ENCODE measurements around the gene MRM2. TPM values are rescaled to one million over a fixed set of nuclear protein-coding genes. Genes with fewer than 3 reads are reported as not detected.

The MRM2 gene
- total RNA-seq, 1 donor from 2014 or later: 9.1 TPM

DNA sequence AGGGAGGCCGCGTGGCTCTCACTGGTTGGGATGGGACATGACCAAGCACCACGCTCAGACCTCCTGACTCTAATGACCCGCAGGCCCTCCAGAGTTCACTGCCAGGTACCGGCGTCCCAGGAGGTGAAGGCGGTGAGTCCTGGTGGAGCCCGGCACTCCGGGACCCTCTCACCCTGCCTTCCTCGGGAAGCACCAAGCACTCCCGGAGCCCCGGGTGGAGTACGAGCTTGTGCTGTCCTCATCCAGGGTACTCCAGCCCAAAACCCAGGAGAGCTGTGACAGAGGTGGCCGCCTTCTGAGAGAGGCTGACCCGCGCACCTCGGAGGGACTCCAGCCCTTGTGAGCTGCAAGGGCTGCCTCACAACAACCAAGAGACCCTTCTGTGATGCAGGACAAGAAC lies 18.7 kb downstream of the MRM2 start:
- no peak for DNase-seq (ENCODE audit: low spot score)

DNA sequence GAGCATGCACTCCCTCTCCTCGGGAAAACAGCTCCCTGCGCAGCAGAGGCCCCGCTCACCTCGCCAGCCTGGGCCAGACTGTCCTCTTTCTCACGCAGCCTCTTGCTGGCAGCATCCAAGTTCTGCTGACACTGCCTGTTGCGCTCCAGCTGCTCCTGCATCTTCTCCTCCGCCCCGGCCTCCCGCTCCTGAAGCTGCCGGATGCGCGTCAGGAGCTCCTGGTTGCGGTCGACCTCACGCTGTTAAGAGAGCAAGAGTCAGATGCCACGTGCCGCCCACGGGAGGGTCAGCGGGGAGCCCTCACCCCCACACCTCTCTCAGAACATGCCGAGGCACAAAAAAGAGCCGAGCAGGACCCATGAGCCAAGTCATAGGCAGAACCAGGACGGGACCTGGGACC lies 19.5 kb downstream of the MRM2 start:
- no peak for DNase-seq (ENCODE audit: low spot score)

DNA sequence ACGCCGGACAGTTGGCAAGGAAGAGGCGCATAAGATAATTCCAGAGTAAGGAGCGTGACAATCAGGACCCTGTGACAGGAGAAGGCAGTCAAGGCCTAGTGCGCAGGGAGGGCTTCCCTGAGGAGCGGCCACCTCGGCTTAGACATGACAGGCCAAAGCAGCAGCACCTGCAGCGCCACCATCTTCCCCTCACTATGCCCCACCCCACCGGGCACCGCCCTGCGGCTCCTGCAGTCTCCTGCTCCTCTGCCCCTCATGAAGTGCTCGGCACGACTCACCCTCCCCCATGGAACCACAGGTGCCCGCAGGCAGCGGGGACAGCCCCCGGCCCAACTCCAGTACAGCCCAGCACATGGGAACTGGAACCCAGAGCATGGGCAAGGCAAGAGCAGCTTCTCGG lies 21.1 kb downstream of the MRM2 start:
- no peak for DNase-seq (ENCODE audit: low spot score)

DNA sequence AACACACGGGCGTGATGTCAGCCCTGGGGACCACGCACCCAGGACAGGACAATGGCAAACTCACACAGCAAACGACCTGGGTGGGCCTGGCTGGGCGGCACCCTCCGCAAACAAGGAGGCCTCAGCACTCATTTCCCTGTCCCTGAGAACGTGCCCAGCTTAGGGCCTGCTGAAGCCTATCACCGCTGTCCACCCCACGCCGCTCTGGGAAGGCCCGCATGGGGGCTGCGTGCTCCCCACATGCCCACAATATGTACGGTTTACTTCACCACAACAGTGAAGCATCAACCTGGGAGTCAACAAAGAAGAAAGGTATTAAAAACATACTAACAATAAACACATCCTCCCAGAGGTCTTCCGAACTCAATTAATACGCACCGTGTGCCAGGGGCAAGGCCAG lies 21.5 kb downstream of the MRM2 start:
- DNase-seq (ENCODE audit: low spot score): no peak

DNA sequence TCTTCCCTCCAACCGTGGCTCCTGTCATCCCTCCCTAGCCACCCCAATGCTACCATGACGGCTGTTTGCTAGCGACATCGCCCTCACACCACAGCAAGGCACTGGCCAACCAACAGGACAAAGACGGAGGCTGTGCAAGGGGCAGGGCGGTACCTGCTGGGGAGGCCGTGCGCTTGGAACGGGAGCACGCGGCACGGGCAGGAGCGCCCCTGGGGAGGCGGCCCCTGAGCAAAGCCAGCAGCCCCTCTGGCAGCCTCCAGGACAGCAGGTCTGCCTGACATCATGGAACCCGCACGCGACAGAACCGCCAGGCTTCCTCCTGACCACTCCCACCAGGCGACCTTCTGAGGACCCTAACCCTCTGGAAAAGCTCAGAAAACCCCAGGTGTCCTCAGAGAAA lies 22.0 kb downstream of the MRM2 start:
- no peak for DNase-seq (ENCODE audit: low spot score)

DNA sequence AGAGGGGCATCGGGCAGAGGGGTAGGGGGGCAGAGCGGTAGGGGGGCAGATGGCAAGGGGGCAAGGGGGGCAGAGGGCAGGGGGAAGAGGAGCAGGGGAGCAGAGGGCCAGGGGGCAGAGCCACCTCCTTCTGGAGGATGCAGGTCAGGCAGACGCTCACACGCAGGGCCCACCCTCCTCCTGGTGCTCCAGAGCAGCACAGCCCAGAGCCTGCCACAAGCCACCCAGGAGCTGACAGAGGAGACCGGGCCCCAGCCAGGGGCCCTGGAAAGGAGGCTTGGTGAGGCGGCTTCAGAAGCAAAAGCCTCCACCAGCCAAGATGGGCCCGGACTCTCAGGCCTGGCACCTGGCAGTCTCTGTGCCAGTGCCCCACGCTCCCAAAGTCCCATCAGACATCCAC lies 22.4 kb downstream of the MRM2 start:
- DNase-seq (ENCODE audit: low spot score): no peak

DNA sequence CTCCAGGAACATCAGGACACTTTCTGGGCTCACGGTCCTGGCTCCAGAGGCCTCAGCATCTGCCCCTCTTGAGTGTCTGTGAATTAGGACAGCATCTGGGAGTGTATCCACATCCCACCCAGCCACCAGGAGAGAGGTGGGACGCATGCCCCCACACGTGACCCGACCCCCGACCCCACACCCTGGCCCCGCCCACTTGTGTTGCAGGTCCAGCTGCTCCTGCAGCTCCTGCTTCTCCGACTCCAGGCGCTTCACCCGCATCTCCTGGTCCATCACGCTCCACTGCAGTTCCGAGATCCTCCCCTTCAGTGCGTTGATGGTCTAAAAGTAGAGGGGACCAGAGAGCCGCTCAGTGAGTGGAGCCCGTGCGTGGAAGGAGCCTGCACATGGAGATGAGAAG lies 22.9 kb downstream of the MRM2 start:
- no peak for DNase-seq (ENCODE audit: low spot score)

DNA sequence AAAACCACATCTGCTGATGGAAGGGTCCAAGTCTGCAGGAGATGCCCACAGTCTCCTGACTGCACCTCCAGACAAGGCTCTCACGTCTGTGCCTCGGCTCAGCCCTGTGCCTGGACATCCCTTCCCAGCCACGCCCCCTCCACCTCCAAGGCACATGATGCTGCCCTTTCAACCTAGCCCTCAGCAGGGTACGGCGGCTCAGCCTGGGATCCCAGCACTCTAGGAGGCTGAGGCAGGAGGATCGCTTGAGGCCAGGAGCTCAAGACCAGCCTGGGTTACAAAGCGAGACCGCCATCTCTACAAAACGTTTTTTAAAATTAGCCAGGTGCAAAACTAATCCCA lies 23.6 kb downstream of the MRM2 start:
- DNase-seq (ENCODE audit: low spot score): no peak

DNA sequence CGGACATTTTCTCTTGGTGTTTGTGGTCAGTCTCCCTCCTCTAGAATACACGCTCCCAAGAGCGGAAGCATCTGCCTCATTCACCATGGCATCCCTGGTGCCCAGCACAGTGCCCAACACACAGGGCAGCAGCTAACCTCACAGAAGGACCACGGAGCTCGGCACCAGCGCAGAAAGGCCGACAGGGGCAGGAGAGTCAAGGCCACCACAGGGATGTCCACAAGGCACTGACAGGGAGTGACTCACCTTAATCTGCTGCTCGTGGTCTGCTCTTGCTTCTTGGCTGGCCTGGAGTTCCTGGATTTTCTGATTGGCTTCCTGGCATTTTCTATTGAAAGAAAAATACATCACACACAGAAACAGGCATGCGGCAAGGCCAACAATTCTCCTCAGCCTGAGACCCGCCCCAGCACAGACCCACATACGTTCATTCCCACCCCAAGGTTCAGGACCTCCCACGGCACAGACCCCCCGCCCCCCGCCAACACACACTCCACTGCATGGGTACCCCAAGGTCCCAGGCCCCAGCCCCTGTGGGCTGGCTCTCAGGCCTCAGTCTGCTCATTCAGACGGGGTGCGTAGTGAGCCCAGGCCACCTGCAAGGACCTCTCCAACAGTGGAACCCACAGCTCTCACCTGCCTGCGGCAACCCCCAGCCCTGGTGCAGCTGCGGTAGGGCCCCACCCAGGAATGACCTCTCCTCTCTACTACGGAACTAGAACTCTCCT lies 24.1 kb downstream of the MRM2 start:
- DNase-seq (ENCODE audit: low spot score): no peak

DNA sequence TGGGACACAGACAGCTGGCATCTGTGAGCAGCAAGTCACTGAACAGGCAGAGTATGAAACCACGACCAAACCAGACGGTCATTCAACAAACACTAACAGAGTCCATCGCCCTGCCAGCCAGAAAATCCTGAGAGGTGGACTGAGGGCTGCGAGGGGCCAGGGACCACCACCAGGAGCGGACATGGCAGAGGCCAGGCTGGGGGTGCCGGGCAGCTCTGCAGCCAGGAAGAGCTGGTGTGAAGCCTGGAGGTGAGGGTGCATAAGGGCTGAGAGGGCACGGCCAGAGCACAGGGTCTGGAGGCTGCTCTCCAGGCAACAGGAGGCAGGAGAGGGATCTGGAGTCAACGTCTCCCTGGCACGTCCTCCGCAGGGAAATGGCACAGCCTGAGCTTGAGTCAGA lies 24.8 kb downstream of the MRM2 start:
- no peak for DNase-seq (ENCODE audit: low spot score)

DNA sequence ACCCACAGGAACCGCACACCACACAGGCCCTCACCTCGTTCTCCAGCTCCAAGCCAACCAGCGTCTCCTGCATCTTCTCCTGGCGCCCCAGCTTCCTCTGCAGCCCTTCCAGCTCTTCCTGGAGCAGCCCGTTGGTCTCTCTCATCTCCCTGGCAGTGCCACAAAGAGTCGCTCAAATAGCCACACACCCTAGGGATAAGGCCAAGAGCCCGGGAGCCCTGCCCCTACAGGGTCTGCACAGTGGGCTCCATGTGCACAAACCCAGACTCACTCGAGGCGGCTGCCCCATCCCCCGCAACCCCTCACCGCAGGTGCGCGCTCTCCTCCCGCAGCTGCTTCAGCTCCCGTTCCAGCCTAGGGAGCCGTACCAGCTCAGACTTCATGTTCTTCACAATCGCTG lies 26.2 kb downstream of the MRM2 start:
- no peak for DNase-seq (ENCODE audit: low spot score)

DNA sequence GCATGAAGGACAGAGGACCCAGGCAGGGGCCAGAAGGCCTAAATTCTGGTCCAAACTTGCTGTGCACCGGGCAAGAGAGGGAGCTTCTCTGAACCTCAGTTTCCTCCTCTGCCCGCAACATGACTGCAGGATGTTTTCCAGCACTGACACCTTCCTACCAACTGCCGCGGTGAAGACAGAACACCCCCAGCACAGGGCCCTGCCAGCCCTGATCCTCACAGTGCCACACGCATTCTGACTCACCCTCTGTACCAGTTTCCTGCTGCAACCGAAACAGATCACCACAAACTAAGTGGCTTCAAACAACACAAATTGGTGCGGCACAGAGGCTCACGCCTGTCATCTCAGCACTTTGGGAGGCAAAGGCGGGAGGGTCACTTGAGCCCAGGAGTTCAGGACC lies 27.4 kb downstream of the MRM2 start:
- no peak for DNase-seq (ENCODE audit: low spot score)

DNA sequence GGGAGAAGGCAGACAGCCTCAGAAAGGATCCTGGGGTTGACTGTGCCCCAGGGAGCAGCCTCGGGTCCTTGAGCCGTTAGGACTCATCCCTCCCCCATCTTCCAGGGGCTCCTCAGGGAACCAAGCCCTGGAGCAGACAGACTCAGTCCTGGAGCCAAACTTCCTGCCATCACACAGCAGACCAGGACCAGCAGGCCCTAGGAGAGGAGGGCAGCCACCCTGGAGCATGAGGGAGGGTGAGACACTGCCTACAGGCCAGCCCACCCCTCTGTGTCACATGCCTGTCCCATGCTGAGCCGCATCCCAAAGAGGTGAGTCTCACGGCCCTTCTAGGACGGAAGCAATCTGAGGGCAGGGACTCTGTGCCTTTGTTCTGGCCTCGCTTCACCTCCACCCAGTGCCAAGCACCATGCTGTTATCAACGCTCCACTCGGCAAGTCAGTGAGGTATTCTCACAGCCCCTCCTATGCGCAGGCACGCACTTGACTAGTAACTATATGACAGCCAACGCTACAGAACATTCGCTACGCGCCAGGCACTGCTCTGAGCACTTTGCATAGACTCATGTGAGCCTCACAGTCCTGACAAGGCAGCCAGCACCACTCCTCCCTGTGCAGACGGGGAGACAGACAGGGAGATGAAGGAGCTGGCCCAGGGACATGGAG lies 28.3 kb downstream of the MRM2 start:
- DNase-seq (ENCODE audit: low spot score): no peak

DNA sequence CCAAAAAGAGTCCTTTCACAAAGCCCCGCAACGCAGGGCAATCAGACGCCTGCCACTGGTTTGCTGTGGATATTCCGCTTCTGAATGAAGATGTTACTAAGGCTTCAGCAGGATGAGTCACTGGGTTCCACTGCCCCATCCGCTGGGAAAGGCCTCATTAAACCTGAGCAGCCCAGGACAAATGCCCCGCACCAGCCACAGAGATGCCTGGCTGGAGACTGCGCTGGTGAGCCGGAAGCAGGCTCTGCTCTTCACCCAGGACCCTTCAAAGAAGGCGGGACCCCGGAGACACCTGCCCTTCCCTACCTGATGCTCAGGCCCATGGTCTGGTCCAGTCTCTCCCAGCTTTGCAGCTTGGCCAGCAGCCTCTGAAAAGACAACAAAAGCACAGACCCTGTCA lies 29.1 kb downstream of the MRM2 start:
- no peak for DNase-seq (ENCODE audit: low spot score)

DNA sequence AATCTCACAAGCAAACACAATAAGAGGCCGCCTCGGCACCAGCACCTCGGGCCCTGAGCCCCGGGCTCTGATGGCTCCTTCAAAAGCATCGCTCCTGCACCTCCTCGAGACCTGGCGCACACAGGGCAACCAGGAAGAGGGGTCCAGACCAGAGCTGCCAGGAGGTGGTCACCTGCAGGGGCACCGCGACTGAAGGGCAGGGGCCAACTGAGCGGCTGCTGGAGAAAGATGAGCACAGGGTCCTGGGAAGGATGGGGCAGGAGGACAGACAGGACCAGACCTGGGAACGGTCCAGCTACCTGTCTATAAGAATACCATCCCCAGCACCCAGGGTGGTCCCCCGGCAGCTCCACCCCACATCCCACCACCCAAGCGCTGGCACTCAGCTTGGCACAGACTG lies 30.1 kb downstream of the MRM2 start:
- DNase-seq (ENCODE audit: low spot score): no peak

DNA sequence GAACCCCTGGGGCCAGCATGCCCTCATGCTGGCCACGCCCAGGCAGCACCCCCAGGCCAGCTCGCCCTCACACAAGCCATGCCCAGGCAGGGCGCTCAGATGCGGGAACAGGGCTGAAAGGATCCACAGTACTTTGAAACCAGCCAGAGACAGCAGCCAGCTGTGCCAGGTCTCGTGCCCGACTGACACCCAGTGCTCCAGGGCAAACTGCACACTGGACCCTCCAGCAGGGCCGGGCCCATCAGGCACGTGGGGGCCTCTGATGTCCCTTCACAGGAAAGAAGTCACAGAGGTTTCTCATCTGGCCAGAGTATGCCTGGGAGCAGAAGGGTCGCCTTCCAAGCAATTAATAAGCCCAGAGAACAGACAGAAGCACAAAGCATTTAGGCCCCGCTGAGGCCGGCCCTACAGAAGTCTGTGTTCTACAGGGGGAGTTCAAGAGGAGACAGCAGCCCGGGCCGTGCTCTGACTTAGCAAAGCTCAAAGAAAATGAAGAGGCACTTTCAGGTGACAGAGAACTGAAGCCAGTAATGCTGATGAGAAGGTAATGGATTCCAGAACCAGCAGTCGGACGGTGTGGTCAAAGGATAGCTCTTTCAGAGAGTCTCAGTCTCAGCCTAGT lies 30.6 kb downstream of the MRM2 start:
- no peak for DNase-seq (ENCODE audit: low spot score)

DNA sequence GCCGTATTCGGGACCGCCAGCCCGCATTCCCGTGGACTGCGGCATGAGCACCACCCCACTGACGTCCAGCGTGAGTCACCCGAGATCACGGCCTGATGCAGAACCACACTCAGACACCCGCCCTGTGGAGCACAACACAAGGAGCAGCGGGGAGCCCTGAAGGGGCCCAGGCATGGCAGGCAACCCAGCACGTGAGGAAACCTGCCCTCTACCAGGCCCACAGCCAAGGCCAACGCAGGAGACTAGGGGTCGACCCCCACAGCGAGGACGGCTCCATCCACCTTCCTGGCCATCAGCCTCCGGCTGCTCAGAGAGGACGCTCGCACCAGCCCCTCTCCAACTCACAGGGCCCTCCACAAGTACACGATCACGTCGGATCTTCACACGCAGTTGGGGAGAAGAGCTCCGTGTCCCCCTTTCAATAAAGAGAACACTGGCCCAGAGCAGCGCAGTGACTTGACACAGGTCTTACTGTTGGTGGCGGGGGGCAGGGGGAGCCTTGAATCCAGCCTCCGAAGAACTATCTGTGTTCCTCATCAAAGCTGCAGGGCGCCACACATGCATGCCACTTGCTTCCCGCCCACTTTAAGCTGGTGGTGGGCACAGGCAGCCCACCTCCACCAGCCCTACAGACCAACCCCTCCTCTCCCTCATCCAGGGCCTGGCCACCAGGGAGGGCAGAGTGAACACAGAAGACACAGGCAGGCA lies 31.3 kb downstream of the MRM2 start:
- no peak for DNase-seq (ENCODE audit: low spot score)

DNA sequence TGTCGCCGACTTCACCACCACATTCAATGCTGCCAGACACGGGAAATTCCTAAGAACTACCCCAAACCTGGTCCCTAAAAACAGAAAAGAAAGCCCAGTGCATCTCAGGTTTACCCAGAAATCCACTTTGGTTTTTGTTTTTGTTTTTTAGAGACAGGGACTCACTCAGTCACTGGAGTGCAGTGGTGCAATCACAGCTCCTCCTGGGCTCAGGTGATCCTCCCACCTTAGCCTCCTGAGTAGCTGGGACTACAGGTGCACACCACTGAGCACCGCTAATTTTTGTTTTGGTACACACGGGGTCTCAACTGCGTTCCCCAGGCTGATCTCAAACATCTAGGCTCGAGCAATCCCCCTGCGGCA lies 32.1 kb downstream of the MRM2 start:
- DNase-seq (ENCODE audit: low spot score): no peak

DNA sequence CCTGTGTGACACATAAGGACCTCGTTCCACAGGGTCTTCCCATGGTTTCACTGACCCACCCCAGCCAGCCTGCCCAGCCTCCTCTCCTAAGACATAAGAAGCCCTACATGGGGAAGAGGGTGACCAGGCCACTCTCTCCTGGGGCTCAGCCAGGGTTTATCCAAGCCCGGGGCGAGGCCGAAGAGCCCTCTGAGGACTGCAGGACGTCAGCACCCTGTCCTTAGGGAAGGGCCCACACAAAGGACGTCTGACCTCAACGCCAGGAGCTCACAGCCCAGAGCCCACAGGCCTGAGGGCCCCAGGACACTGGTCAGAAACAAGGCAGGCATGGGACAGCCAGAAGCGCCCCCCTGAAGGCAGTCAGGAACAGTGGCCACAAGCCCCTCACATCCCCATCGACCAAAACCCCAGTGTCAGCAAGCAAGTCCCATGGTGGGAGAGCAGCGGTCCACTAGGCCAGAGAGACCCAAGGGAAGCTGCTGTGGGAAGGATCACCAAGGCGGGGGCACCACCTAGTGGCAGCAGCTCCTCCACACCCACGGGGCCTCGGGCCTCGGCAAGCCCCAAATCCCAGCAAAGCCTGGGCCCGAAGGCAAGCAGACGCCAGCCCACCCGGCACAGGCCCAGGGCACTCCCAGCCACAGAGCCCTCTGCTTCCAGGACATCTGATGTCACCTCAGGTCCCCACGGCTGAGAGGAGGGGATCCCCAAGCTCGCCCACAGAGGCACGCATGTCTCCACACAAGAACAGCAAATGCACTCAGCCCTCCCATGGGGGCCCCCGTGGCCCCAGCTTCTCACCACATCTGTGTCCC lies 32.7 kb downstream of the MRM2 start:
- peak; percentile 71 for DNase-seq (ENCODE audit: low spot score)

DNA sequence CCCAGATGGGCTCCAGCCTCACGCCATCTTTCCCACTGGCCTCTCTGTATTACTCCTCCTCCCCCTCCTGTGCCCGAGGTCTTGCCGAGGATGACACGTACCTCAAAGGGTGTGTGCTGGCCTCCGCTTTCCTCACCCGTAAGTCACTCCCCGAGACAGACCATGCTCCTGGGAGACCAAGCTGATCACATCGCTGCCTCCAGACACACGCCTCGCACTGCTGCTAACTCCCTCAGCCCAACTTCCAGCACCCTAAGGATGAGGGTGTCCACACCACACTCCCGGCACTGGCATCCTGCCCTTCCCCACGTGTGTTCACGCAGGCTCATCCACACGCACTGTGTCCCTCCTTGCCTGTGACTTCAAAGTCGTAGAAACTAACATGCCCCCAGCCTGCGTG lies 33.3 kb downstream of the MRM2 start:
- no peak for DNase-seq (ENCODE audit: low spot score)

DNA sequence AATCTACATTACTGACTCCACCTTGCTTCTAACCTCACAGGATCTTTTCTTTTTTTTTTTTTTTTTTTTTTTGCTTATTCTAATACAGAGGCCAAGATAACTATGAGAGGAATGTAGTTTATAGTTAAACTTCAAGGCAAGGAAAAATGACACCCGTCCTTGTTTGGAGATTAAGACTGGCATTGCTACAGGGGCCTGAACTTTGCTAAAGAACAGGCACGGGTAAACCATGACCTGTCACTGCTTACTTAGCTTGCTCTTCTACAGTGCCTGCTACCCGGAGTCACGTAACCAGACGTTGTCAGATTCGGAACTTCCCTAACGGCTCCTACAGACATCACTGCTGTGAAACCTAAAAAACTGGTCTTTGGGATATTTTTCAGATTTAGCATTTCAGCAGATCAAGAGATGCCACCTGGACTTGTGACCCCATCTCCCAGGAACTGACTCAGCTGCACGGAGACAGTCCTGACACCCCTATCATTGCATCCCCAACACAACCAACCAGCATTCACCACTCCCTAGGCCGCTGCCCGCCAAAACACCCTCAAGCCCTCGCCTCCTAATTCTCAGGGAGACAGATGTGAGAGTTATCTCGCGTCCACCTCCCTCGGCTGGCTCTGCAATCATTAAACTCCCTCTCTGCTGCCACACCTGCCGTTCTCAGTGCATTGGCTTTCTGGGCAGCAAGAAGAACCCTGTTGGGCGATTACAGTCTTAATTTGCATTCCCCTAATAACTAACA lies 36.8 kb downstream of the MRM2 start:
- DNase-seq (ENCODE audit: low spot score): peak; percentile 62
